HG03196 (cell line): ENCODE results near the gene ACO2.

ENCODE experiments used
- ATAC-seq: cut with Tn5 transposase; IDR thresholded peaks from one replicate; pipeline ENCODE4 v1.9.1; 2021; ENCODE audit not compliant: unreplicated experiment

ACO2 gene

DNA sequence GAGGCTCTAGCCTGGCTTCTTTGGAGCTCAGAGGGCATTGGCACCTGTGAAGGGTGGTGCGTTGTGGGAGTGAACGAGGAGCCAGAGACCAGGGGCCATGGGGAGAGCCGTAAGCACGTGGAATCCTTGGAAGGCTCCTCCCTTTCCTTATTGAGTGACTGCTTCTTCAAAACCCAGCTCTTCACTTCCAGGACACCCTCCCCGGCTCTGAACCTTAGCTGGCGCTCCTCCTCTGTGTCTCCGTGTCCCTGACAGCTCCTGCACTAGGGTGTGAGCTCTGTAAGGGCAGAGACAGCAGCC lies 49.1 kb downstream of the ACO2 start:
- no peak for ATAC-seq

DNA sequence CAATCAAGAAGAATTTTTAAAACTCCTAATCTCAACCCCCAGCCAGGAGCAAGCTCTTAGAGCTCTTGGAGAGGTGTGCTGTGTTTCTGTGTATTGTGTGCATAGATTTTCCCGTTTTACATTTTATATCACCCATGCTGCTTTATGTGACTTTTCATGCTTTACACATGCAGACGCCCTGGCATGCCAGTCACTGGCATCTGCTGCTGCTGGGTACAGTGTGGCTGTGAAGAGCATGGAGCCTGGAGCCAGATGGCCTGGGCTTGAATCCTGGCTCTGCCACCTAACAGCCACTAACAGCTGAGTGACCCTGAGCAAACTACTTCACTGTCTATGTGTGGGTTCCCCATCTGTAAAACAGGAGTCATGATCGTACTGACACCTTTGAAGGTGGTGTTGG lies 52.2 kb downstream of the ACO2 start:
- no peak for ATAC-seq

- no peak for ATAC-seq
These were observed 53.9 kb downstream of the ACO2 start for GRCh38 chr22:41522813-41523212.

GRCh38 chr22:41523464-41524221 lies 54.7 kb downstream of the ACO2 start:
- ATAC-seq: no peak

- no peak for ATAC-seq
These were observed 55.3 kb downstream of the ACO2 start for GRCh38 chr22:41524251-41524661.

DNA sequence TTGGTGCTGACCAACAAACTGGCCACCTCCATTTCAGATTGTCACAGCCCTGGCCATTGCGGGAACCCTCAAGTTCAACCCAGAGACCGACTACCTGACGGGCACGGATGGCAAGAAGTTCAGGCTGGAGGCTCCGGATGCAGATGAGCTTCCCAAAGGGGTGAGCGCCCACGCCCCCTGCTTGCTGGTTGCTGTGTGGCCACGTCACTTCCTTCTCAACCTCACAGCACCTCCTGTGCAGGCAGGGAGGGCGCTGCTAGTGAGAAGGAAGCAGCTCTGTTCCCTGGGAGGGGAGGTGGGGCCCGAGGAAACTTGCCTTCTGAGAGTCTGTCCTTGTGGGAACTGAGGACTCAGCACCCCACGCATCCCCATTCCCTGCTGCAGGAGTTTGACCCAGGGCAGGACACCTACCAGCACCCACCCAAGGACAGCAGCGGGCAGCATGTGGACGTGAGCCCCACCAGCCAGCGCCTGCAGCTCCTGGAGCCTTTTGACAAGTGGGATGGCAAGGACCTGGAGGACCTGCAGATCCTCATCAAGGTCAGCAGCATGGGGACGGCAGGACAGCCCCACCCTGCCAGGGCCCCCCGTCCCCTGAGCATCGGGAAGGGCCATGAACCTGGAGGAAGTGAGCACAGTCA lies 56.0 kb downstream of the ACO2 start:
- ATAC-seq: no peak

- no peak for ATAC-seq
These were observed 56.7 kb downstream of the ACO2 start for GRCh38 chr22:41525450-41526225.

DNA sequence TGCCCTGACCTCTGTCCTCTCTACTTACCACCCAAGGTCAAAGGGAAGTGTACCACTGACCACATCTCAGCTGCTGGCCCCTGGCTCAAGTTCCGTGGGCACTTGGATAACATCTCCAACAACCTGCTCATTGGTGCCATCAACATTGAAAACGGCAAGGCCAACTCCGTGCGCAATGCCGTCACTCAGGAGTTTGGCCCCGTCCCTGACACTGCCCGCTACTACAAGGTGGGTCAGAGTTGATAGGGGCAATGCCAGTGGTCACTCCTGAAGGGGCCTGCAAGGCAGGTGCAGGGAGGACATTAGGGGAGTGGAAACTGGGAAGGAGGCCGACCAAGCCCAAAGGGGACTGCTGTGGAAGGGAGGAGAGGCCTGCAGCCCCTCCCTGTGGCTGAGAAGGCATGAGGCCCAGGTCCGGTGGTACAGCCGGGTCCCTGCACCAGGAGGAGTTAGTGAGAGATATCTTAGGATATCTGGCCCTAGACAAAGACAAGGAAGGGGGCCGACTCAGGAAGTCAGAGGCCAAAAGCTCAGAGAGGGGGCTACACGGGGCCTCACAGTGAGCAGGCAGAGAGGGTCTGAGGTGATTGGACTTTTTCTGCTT lies 57.4 kb downstream of the ACO2 start:
- ATAC-seq: no peak

GRCh38 chr22:41526830-41527799 lies 58.2 kb downstream of the ACO2 start:
- no peak for ATAC-seq

DNA sequence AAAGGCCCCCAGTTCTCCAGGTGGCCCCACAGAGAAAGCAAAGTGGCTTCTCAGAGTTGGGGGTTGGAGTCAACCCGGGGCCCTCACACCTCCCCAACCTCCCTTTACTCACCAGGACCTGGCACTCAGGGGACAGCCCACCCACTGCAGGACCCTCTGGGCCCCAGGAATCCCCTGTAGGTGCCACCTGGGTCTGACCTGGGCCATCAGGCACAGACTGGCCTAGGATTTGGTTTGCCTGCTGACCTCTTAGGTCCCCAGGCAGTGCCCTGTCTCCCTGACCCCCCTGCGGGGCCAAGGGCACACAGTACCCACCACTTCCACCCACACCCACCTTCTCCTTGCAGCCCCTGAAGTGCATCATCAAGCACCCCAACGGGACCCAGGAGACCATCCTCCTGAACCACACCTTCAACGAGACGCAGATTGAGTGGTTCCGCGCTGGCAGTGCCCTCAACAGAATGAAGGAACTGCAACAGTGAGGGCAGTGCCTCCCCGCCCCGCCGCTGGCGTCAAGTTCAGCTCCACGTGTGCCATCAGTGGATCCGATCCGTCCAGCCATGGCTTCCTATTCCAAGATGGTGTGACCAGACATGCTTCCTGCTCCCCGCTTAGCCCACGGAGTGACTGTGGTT lies 59.3 kb downstream of the ACO2 start:
- no peak for ATAC-seq

- no peak for ATAC-seq
These were observed 60.1 kb downstream of the ACO2 start for GRCh38 chr22:41528938-41529561.

- no peak for ATAC-seq
These were observed 62.2 kb downstream of the ACO2 start for GRCh38 chr22:41530890-41531714.

DNA sequence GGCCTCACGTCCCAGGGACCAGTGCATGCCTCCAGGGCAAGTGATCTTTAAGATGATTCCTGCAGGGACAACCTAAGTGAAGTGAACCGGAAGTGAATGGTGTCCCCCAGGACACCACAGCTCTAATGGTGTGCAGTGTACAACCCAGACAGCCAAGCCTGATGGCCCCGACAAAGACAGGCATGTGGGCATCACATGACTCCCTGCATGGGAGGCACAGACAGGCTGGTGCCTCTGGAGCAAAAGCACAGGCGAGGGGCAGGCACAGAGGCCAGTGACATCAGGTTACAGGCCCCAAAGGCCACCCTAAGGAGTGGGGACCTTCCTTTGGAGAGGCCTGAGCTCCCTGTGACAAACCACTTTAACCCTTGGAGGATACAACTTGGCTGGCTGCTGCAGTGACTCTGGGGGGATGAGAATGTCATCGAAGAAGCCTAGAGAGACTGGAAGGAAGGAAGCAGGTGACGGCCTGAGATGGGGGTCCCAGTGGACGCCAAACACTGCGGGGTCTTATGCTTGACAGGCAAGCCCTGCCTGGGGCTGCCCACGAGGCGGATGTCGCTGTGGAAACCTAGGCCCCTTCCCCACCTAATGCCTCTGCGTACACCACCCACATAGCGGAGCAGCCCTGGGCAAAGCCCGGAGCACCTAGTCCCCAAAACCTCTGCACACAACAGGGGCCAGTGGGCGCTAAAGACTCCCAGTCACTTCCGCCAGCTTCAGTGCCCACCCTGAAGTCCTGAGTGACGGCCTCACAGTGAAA lies 63.0 kb downstream of the ACO2 start:
- ATAC-seq: no peak

DNA sequence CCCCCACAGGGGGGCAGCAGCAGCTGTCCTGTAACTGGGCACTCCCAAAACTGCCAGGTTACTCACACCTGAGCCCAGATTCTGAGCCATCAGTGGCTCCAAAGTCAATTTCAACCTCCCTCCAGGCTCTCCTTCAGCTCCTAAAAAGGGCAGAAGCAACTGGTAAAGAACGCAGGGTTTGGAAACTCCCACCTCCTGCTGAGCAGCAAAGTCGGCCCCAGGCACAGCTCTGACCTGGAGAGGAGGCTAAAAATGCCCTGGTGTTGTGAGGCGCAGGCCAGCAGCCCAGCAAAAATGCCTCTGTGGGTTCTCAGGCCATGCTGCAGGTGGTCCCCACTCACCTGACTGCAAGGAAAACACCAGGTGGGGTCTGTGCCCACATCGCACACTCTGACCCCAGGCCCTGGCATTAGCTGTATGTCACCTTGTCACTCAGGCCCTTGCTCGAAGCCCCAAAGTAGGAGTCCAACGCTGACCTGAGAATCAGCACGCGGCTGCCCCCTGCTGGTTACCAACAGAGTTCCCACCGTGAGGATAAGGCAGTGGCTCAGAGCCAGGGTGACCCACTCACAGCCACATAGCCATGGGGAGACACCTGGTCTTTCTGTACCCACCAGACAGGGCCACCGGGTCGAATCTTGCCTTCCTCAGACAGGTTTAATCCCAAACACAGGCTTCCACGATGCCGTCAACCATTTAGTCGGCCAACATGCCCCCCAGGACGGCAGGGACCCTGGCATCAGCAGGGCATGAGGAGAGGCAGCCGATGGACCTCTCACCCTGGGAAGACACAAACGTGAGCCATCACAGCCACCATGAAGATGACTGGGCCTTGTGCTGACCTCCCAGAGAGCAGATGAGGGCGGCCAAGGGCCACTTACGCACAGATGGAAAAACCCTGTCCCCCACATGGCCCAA lies 64.2 kb downstream of the ACO2 start:
- no peak for ATAC-seq

GRCh38 chr22:41534219-41534618 lies 65.3 kb downstream of the ACO2 start:
- ATAC-seq: no peak

GRCh38 chr22:41535244-41535643 lies 66.3 kb downstream of the ACO2 start:
- ATAC-seq: no peak

- no peak for ATAC-seq
These were observed 68.3 kb downstream of the ACO2 start for GRCh38 chr22:41537203-41537602.
